Uterus (tissue), 2 donors: ENCODE measurements around the gene FAM163B.

ENCODE experiments used
- CTCF ChIP-seq, 4 experiments: fragments of 200-600 bp in 2 of 4; fragments of 450-650 bp in 2 of 4; sonication (generic) in 2 of 4; IDR thresholded peaks; one replicate each; pipeline ENCODE4 v1.5.1; 2016 to 2019; ENCODE audit warnings: antibody characterized with exemption in 4 of 4, mild to moderate bottlenecking in 2 of 4, moderate library complexity in 1 of 4
- POLR2A ChIP-seq, 2 donors: fragments of 450-650 bp; IDR thresholded peaks; one replicate each; pipeline ENCODE4 v1.6.1; 2016; ENCODE audit warnings: antibody characterized with exemption in 2 of 2, mild to moderate bottlenecking in 1 of 2, moderate library complexity in 1 of 2

GRCh38 chr9:133614056-133614455 is 4.9 kb upstream of the FAM163B start:
- no peak for TF ChIP-seq CTCF (IDR thresholded peaks at IDR 0.05)
- TF ChIP-seq POLR2A (IDR thresholded peaks at IDR 0.05) = no peak
